OCI-LY1 (cell line): ENCODE data around the gene RBL2.
"Not testable (repeated sequence)": the region's sequence is repeated elsewhere in the genome, so short reads cannot be mapped to it uniquely, and the experiment has no call there.

Experiments
- H2AFZ ChIP-seq: fragments of 200-600 bp; sonication (generic), shearing (Covaris generic); 2 replicates; pipeline ENCODE4 v1.6.0; 2014; ENCODE audit warnings: antibody characterized with exemption, mild to moderate bottlenecking, low read length
- H3F3A ChIP-seq: fragments of 200-600 bp; sonication (generic), shearing (Covaris generic); 2 replicates; pipeline ENCODE4 v1.6.0; 2014; ENCODE audit warnings: mild to moderate bottlenecking, antibody characterized with exemption, low read length, moderate library complexity; ENCODE audit not compliant: insufficient read depth
- H3K27ac ChIP-seq: fragments of 200-600 bp; sonication (generic); 2 replicates; pipeline ENCODE4 v1.5.1; 2014; ENCODE audit warnings: low read length, mixed run types, mild to moderate bottlenecking, low read depth; ENCODE audit not compliant: poor library complexity, severe bottlenecking
- H3K27me3 ChIP-seq: fragments of 200-600 bp; sonication (generic); 2 replicates; pipeline ENCODE4 v1.6.0; 2014; ENCODE audit warnings: antibody characterized with exemption, mild to moderate bottlenecking, low read length, moderate library complexity; ENCODE audit not compliant: insufficient read depth
- H3K36me3 ChIP-seq: fragments of 200-600 bp; sonication (generic); 2 replicates; pipeline ENCODE4 v1.6.1; 2014; ENCODE audit warnings: mild to moderate bottlenecking, antibody characterized with exemption, low read length, moderate library complexity, mixed read lengths; ENCODE audit not compliant: insufficient read depth
- H3K4me1 ChIP-seq: fragments of 200-600 bp; sonication (generic); 2 replicates; pipeline ENCODE4 v1.5.1; 2014; ENCODE audit warnings: mild to moderate bottlenecking, low read length, moderate library complexity; ENCODE audit not compliant: insufficient read depth, severe bottlenecking
- H3K4me2 ChIP-seq: fragments of 200-600 bp; sonication (generic), shearing (Covaris generic); 2 replicates; pipeline ENCODE4 v1.6.1; 2014; ENCODE audit warnings: low read length
- H3K4me3 ChIP-seq: fragments of 200-600 bp; sonication (generic); 2 replicates; pipeline ENCODE4 v1.5.1; 2014; ENCODE audit warnings: low read length, low read depth, mild to moderate bottlenecking, mixed read lengths; ENCODE audit not compliant: poor library complexity, severe bottlenecking
- H3K79me2 ChIP-seq: fragments of 200-600 bp; shearing (Covaris generic); 2 replicates; pipeline ENCODE4 v1.6.1; 2016; ENCODE audit warnings: mixed run types, low read length, mixed read lengths; ENCODE audit not compliant: insufficient read depth
- H3K9ac ChIP-seq: fragments of 200-600 bp; sonication (generic), shearing (Covaris generic); 2 replicates; pipeline ENCODE4 v1.6.1; 2014; ENCODE audit warnings: mild to moderate bottlenecking, low read length, mixed read lengths
- H3K9me2 ChIP-seq: fragments of 200-600 bp; sonication (generic), shearing (Covaris generic); 2 replicates; pipeline ENCODE4 v1.6.1; 2014; ENCODE audit warnings: low read depth, mild to moderate bottlenecking, low read length, mixed read lengths
- H3K9me3 ChIP-seq: fragments of 200-600 bp; shearing (Covaris generic); 2 replicates; pipeline ENCODE4 v1.6.1; 2014; ENCODE audit warnings: low read length, mixed read lengths
- H4K20me1 ChIP-seq: fragments of 200-600 bp; sonication (generic), shearing (Covaris generic); 2 replicates; pipeline ENCODE4 v1.6.0; 2016; ENCODE audit warnings: mild to moderate bottlenecking, low read length; ENCODE audit not compliant: insufficient read depth
- EZH2 ChIP-seq: fragments of 200-600 bp; sonication (generic), shearing (Covaris generic); IDR thresholded peaks from 2 replicates; pipeline ENCODE4 v1.8.0; 2017; ENCODE audit warnings: borderline replicate concordance, mixed run types, mild to moderate bottlenecking, antibody characterized with exemption, low read length, moderate library complexity, mixed read lengths
- TF ChIP-seq, protein P1 (sequence below): fragments of 200-600 bp; sonication (generic), shearing (Covaris generic); IDR thresholded peaks from 2 replicates; pipeline ENCODE4 v1.5.1; 2017; ENCODE audit warnings: mild to moderate bottlenecking, antibody characterized with exemption, low read length, moderate library complexity, mixed read lengths

The RBL2 gene, protein sequence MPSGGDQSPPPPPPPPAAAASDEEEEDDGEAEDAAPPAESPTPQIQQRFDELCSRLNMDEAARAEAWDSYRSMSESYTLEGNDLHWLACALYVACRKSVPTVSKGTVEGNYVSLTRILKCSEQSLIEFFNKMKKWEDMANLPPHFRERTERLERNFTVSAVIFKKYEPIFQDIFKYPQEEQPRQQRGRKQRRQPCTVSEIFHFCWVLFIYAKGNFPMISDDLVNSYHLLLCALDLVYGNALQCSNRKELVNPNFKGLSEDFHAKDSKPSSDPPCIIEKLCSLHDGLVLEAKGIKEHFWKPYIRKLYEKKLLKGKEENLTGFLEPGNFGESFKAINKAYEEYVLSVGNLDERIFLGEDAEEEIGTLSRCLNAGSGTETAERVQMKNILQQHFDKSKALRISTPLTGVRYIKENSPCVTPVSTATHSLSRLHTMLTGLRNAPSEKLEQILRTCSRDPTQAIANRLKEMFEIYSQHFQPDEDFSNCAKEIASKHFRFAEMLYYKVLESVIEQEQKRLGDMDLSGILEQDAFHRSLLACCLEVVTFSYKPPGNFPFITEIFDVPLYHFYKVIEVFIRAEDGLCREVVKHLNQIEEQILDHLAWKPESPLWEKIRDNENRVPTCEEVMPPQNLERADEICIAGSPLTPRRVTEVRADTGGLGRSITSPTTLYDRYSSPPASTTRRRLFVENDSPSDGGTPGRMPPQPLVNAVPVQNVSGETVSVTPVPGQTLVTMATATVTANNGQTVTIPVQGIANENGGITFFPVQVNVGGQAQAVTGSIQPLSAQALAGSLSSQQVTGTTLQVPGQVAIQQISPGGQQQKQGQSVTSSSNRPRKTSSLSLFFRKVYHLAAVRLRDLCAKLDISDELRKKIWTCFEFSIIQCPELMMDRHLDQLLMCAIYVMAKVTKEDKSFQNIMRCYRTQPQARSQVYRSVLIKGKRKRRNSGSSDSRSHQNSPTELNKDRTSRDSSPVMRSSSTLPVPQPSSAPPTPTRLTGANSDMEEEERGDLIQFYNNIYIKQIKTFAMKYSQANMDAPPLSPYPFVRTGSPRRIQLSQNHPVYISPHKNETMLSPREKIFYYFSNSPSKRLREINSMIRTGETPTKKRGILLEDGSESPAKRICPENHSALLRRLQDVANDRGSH

DNA sequence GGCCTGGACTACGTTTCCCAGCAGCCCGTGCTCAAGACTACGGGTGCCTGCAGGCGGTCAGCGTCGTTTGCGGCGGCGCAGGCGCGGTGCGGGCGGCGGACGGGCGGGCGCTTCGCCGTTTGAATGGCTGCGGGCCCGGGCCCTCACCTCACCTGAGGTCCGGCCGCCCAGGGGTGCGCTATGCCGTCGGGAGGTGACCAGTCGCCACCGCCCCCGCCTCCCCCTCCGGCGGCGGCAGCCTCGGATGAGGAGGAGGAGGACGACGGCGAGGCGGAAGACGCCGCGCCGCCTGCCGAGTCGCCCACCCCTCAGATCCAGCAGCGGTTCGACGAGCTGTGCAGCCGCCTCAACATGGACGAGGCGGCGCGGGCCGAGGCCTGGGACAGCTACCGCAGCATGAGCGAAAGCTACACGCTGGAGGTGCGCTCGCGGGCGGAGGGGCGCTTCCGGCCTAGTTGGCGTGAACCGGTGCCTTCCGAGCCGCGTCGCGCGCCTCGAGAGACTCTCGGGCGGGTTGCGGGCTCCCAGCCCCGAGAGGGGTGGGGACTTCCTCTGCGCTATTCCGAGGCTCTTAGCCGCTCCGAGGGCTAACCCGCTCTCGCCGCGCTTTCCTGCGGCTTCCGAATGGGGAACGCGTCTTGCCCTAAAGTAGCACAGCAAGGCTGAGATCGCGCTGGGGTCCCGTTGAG, at the start of gene RBL2:
TSS of gene RBL2 (plus strand) at position 95 of the 689 bp plus-strand sequence. CDS start at position 181, 86 bp downstream.
- H3K79me2 ChIP-seq: peaks cover 23% of the 10 kb centered on the region
- no peak for TF ChIP-seq EZH2
- TF ChIP-seq, protein P1, sequence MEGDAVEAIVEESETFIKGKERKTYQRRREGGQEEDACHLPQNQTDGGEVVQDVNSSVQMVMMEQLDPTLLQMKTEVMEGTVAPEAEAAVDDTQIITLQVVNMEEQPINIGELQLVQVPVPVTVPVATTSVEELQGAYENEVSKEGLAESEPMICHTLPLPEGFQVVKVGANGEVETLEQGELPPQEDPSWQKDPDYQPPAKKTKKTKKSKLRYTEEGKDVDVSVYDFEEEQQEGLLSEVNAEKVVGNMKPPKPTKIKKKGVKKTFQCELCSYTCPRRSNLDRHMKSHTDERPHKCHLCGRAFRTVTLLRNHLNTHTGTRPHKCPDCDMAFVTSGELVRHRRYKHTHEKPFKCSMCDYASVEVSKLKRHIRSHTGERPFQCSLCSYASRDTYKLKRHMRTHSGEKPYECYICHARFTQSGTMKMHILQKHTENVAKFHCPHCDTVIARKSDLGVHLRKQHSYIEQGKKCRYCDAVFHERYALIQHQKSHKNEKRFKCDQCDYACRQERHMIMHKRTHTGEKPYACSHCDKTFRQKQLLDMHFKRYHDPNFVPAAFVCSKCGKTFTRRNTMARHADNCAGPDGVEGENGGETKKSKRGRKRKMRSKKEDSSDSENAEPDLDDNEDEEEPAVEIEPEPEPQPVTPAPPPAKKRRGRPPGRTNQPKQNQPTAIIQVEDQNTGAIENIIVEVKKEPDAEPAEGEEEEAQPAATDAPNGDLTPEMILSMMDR: no peak
- peak within 1 kb of the TSS; percentile 89 for H2AFZ ChIP-seq
- H3K9me2 ChIP-seq: no peaks in the 10 kb centered on the region
- H3K9ac ChIP-seq: peak within 1 kb of the TSS; percentile 83
- H3K4me2 ChIP-seq: peak within 1 kb of the TSS; percentile 88
- H4K20me1 ChIP-seq: peaks cover 5% of the 10 kb centered on the region; the same call in 1 of the 2 replicates
- H3K4me1 ChIP-seq: peaks cover 20% of the 10 kb centered on the region
- H3K36me3 ChIP-seq: peaks cover 7% of the 10 kb centered on the region
- peak within 1 kb of the TSS; percentile 70 for H3K27ac ChIP-seq
- no peaks in the 10 kb centered on the region; the same call in 1 of the 2 replicates for H3K27me3 ChIP-seq
- no peaks in the 10 kb centered on the region for H3K9me3 ChIP-seq
- H3K4me3 ChIP-seq: peak within 1 kb of the TSS; percentile 89
- no peaks in the 10 kb centered on the region for H3F3A ChIP-seq

DNA sequence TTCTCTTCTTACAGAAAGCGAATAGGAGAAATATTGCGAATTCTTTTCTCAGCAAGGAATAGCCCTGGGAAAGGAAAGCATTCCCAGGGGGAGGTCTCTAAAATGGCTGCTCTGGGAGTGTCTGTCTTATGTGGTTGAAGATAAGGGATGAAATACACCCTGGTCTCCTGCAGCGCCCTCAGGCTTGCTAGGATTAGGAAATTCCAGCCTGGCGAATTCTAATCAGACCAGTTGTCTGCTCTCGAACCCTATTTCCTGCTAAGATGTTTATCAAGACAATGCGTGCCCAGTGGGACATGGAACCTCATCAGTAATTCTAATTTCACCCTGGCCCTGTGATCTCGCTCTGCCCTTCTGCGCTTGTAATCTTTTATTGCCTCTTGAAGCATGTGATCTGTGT, 49.7 kb upstream of the RBL2 start:
- not testable (repeated sequence) for H3F3A ChIP-seq, H3K4me1 ChIP-seq, H3K27me3 ChIP-seq, H3K9ac ChIP-seq, H3K27ac ChIP-seq, H3K4me2 ChIP-seq, H2AFZ ChIP-seq, H4K20me1 ChIP-seq, H3K36me3 ChIP-seq, H3K4me3 ChIP-seq, H3K9me2 ChIP-seq, H3K9me3 ChIP-seq, H3K79me2 ChIP-seq

DNA sequence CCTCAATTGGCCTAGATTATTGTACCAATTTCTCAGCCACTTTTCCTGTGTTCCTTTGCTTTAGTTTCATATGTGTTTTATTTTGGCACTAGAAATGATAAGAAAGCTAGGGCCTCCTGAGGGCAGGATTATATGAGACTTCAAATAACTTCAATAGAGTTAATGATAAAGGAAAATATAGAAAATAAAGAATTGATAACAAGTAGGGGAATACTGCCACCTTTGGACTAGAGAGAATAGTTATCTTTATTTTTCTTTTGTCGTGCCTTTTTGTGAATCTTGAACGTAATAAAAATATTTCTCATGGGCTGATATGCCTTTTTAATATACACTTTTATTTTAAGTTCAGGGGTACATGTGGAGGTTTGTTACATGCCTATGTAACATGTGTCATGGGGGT, 29.3 kb upstream of the RBL2 start:
- Histone ChIP-seq H3F3A (no peaks in the 10 kb centered on the region), H4K20me1 (no peaks in the 10 kb centered on the region), H3K9ac (no peak overlapping the region), H2AFZ (no peak overlapping the region), H3K79me2 (no peaks in the 10 kb centered on the region), H3K36me3 (no peaks in the 10 kb centered on the region), H3K27ac (no peak overlapping the region), H3K4me2 (no peak overlapping the region), H3K9me2 (no peaks in the 10 kb centered on the region), H3K4me1 (no peaks in the 10 kb centered on the region), H3K4me3 (no peak overlapping the region), H3K27me3 (no peaks in the 10 kb centered on the region), H3K9me3 (no peaks in the 10 kb centered on the region)
- TF ChIP-seq EZH2: no peak
- TF ChIP-seq, protein P1: no peak
